Inferior parietal cortex (tissue), 1 donor: ENCODE measurements around the gene AMZ2.
"Not testable (repeated sequence)": the region's sequence is repeated elsewhere in the genome, so short reads cannot be mapped to it uniquely, and the experiment has no call there.

ENCODE experiments used
- DNase-seq: peaks from one replicate; pipeline ENCODE4 v3.0.0-alpha.2; 2016; ENCODE audit errors: extremely low spot score

The AMZ2 gene

DNA sequence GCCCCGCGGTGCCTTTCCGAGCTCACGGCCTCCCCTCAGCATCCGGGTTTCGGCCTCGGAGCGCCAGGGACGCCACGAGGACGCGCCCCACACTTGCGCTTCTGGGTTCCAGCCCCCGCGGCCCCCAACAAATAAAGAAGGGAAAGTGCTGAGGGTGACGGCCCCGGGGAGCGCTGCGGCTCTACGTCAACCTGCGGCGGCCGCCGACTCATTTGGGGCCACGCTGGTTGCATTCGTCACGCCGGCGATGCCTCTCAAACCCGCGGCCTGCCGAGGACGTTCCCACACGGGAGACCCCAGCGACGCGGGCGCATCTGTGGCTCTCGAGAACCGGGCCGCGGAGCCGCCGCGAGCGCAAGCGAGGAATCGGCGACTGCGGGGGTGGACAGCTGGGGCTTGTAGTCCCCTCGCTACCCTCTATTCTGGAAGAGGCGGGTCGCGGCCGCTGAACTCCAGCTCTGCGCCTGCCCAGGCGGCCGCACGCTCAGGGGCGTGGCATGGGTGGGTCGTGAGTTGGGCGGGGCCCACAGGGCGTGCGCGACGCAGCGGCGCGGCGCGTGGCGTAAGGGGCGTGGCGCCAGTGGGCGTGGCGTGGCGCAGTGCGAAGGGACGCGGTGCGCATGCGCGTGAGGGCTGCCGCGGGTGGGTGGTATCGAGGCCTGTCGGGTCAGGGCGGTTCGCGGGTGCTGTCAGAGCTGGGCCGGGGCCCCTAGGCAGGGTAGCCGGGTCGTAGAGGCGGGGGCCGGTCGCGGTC is at the start of gene AMZ2:
AMZ2 (plus strand) TSS at position 599 of the 754 bp plus-strand sequence. CDS start 2,145 bp downstream, outside the sequence.
- peak; percentile 95 for DNase-seq

- no peak for DNase-seq
Measured at GRCh38 chr17:68198931-68199836, 48.7 kb upstream of the AMZ2 start.

DNA sequence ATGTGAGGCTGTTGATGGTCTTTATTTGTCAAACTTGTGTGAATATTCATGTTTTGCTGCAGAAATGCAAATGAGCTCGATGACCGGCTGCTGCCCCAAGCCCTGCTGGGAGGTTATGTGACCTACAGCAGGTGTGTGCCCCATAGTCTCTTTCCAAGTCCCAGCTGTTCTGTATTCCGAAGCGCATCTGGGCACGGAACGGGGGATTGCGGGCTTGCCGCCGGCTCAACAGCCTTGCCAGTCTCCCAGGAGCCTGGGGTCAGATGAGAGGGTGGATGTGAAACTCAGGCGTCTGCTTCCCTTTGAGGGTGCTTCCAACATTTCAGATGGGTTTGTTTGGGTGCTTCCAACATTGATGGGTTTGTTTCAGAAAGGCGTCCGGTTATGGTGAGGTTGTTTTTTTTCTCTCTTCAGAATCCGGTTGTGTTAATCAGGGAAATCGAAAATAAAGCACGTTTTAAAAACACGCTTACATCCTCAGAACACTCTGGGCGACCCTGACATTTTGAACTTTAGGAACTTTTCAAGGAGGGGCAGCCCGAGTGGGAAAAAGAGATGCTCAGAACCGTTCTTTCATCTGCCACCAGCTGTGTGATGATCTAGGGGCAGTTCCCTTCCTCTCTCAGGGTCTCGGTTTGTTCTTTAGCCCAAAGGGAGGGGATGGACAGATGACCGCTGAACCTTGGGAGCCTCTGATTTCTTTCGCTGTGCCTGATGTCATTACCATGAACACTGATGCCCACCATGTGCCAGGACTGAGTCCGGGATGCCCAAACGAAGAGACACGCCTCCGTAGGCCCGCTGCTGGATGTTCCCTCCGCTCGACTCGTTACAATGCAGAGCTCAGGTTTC is 47.8 kb upstream of the AMZ2 start:
- DNase-seq: no peak

GRCh38 chr17:68200689-68201417 is 47.0 kb upstream of the AMZ2 start:
- peak; percentile 59 for DNase-seq

DNA sequence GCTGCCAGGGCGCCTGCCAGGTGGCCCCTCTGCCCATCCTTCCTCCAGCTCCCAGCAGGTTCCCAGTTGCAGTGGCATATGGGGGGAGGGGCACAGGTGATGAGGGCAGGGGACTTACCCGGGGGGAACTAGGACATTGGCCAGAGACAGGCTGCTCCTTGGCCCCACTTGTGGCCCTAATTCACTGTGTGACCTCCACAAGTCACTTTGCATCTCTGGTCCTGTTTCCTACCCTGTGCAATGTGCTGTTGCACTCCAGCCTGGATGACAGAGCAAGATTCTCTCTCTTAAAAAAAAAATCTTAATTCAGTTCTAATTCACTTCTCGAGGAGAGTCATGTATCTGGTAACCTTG is 46.4 kb upstream of the AMZ2 start:
- not testable (repeated sequence) for DNase-seq

- not testable (repeated sequence) for DNase-seq
Measured at GRCh38 chr17:68202321-68202720, 45.5 kb upstream of the AMZ2 start.

GRCh38 chr17:68204736-68205135 is 43.1 kb upstream of the AMZ2 start:
- DNase-seq: no peak

DNA sequence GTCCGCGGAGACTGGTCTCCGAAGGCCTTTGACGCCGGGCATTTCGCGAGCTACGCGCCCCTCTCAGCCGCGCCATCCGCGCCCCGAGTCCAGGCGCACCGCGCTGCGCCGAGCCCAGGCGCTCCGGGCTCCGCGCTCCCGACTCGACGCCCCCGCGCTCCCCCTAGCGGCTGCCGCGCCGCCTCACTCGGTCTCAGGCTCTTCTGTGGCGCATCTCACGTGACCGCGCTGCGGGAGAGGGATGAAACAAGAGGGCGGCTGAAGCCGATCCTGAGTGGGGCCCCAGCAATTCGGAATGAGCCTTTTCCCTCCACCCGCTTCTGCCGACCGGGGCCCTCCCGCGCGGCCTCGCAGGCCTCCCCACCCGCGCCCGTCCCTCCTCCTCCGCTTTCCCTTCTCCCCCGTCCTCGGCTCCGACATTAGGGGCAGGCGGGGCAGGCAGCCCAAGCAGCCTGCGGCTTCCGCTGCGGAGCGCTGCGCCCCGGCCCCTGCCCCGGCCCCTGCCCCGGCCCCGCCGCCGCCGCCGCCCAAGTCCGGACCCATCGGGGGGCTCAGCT is 42.5 kb upstream of the AMZ2 start:
- peak; percentile 92 for DNase-seq

DNA sequence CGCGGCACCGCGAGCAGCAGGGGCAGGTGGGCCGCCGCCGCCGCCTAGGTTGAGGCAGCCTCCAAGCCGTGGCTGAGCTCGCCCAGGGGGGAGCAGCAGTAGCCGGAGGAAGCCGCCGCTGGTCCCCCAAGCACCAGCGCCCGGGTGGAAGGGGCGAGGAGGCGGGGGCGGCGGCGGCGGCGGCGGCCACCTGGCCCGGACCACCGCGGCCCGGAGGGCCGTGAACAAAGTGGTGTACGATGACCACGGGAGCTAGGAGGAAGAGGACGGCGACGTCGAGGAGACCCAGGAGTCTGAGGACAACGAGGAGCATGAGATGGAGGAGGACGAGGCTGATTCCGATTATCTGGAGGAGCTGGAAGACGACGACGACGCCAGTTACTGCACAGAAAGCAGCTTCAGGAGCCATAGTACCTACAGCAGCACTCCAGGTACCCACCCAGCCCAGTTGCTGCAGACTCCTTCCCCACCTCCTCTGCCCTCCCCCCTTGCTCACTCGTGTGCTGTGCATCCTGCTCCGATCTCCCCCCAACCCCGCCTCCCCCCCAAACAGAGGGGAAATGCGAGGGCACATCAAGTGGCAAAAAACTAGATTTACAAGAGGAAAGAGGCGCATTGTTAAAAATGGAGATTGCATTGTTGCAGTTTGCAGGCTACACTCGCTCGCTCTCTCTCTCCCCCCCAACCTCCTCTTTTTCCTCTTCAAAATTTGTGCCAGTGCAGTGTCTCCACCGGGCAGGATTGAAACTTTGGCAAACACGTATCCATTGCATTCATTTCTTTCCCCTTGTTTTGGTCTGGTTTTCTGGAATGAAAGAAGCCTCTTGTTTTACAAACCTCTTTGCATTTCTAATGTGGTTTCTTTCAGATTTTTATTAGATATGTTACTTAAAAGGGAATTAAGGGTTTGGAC is 41.8 kb upstream of the AMZ2 start:
- DNase-seq: peak; percentile 32

DNA sequence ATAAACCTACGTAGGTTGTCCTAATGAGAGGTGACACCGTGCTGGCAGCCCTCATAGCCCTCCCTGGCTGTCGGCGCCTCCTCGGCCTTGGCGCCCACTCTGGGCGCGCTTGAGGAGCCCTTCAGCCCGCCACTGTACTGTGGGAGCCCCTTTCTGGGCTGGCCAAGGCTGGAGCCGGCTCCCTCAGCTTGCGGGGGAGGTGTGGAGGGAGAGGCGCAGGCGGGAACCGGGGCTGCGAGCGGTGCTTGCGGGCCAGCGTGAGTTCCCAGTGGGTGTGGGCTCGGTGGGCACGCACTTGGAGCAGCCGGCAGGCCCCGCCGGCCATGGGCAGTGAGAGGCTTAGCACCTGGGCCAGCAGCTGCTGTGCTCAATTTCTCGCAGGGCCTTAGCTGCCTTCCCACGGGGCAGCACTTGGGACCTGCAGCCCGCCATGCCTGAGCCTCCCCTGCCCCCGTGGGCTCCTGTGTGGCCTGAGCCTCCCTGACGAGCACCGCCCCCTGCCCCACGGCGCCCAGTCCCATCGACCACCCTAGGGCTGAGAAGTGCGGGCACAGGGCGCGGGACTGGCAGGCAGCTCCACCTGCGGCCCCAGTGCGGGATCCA is 40.1 kb upstream of the AMZ2 start:
- DNase-seq: no peak

GRCh38 chr17:68208651-68209050 is 39.2 kb upstream of the AMZ2 start:
- DNase-seq: not testable (repeated sequence)

DNA sequence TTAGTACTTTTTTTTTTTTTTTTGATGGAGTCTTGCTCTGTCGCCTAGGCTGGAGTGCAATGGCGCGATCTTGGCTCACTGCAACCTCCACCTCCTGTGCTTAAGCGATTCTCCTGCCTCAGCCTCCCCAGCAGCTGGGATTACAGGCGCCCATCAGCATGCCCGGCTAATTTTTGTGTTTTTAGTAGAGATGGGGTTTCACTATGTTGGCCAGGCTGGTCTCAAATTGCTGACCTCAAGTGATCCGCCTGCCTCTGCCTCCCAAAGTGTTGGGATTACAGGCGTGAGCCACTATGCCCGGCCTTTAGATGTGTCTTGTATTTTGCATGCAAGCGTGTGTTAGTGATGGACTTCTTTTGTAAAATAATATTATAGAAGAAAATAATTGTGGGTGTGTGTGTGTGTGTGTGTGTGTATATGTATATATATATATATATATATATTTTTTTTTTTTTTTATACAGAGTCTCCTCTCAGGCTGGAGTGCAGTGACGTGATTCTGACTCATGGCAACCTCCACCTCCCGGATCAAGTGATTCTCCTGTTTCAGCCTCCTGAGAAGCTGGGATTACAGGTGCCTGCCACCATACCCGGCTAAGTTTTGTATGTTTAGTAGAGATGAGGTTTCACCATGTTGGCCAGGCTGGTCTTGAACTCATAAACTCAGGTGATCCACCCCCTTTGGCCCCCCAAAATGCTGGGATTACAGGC is 38.5 kb upstream of the AMZ2 start:
- DNase-seq: not testable (repeated sequence)

DNA sequence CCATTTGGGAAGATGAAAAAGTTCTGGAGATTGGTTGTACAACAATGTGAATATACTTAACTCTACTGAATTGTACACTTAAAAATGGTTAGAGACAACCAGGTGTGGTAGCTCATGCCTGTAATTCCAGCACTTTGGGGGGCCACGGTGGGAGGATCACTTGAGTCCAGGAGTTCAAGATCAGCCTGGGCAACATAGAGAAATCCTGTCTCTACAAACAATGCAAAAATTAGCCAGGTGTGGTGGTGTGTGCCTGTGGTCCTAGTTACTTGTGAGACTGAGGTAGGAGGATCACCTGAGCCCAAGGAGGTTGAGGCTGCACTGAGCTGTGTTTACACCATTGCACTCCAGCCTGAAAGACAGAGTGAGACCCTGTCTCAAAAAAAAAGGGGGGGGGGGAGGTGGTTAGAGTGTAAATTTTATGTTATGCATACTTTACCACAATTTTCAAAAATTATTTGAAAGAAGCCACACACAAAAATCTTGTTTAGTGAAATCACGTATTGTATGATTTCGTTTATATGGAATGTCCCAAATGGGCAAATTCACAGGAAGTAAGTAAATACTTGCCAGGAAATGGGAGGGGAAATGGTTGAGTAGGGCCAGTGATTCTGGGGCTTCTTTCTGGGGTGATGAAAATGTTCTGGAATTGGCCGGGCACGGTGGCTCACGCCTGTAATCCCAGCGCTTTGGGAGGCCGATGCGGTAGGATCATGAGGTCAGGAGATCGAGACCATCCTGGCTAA is 37.1 kb upstream of the AMZ2 start:
- no peak for DNase-seq

DNA sequence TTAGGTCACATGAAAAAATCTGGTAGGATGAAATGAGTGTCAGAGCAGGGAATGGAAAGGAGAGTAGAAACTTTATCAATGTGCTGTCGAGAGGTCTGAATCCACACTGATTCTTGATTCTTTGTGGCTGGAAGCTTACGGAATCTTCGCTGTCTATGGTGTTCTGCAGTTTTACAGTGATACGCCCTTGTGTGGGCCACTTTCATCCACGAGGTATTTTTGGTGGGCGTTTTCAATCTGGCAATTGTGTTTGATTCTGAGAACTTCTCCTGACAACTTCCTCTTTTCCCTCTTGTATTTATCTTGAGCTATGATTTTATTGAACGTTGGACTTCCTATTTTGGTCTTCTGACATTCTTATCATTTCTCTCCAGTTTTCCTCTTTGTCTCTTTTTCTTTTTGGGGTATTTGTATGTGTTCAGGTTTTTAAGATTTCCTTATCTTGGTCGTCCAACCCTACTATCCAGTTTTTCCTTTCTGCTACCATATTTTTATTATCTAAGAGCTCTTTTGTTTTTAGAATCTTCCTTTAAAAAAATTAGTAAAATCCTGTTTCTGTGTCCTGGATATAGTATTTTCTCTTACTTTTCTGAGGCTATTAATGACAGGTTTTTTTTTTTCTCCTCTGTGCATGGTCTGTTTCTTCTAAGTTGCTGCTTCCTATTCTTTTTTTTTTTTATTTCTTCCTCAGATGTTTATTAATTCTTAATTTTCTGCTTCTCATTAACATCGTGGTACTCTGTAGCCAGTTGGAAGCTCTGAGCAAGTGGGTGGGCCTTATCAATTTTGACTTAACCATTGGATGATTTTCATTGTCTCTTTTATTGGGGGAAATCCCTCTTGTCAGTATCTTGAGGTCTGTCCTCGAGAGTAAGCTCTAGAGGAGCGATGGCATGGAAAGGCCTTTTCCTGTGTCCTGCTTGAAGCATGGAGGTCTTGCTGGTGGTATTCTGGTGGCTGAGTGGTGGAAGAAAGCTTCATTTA is 34.1 kb upstream of the AMZ2 start:
- not testable (repeated sequence) for DNase-seq

GRCh38 chr17:68215453-68215852 is 32.4 kb upstream of the AMZ2 start:
- not testable (repeated sequence) for DNase-seq

DNA sequence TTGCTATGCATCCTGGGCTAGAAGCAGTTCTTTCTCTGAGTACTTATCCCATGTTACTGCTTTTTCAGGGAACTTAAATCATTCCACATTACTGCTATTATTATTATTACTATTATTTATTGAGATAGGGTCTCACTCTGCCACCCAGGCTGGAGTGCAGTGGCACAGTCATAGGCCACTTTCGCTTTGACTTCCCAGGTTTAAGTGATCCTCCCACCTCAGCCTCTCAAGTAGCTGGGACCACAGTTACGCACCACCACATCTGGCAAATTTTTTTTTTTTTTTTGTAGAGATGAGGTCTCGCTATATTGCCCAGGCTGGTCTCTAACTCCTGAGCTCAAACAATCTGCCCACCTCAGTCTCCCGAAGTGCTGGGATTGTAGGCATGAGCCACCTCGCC is 28.4 kb upstream of the AMZ2 start:
- DNase-seq: not testable (repeated sequence)

DNA sequence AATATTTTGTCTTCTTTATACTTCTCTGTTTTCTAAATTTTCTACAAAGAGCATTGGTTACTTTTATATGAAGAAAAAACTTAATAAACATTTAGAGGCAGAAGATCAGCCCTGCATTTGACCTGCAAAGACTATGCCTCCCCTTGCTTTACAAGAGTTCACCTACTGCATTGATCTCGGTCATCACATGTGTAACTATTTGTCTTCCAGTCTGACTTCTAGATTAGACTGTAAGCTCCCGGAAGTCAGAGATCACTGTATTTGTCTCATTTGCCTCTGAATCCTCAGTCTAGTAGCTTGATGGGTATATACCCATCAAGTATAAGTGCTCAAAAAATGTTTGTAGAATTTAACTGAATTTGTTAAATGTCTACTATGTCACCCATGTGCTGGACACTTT is 27.7 kb upstream of the AMZ2 start:
- not testable (repeated sequence) for DNase-seq
